Measurements from ENCODE around the gene KIF9. TPM values are rescaled to one million over a fixed set of nuclear protein-coding genes. Genes with fewer than 3 reads are reported as not detected.
"Not testable (repeated sequence)": the region's sequence is repeated elsewhere in the genome, so short reads cannot be mapped to it uniquely, and the experiment has no call there.

KIF9 gene, protein sequence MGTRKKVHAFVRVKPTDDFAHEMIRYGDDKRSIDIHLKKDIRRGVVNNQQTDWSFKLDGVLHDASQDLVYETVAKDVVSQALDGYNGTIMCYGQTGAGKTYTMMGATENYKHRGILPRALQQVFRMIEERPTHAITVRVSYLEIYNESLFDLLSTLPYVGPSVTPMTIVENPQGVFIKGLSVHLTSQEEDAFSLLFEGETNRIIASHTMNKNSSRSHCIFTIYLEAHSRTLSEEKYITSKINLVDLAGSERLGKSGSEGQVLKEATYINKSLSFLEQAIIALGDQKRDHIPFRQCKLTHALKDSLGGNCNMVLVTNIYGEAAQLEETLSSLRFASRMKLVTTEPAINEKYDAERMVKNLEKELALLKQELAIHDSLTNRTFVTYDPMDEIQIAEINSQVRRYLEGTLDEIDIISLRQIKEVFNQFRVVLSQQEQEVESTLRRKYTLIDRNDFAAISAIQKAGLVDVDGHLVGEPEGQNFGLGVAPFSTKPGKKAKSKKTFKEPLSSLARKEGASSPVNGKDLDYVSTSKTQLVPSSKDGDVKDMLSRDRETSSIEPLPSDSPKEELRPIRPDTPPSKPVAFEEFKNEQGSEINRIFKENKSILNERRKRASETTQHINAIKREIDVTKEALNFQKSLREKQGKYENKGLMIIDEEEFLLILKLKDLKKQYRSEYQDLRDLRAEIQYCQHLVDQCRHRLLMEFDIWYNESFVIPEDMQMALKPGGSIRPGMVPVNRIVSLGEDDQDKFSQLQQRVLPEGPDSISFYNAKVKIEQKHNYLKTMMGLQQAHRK
- total RNA-seq = 7.8 and 16.1 TPM in 2 replicates

DNA sequence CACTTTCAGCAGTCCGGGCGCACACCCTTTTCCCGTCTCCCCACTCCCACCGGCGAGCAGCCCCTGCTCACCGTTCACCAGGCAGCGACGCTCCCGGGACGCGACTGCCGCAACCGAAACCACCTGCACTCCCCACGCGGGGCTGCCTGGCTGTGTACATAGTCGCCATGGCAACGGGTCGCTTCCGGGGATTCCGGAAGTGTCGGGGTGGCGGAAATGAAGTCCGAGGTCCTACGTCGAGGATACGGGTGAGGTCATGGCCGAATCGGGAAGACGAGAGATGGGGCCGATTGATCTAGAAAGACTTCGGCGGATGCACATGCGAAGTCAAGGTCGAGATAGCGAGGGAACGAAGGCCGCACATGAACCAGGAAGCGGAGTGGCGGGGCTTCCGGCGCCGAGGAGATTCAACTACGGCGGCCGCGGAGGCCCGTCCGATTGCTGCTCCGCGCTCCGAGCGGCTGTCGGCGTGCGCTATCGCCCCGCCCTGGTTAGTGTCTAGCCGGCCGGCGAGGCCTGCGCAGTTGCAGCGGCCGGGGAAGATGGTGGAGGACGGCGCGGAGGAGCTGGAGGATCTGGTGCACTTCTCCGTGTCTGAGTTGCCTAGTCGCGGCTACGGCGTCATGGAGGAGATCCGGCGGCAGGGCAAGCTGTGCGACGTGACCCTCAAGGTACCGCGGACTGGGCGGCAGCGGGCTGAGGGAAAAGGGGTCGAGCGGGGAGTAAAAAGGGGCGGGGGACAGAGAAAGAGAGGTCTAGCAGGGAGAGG lies at the start of gene KIF9, which contains the start of gene KLHL18:
TSS of gene KIF9 (minus strand) at position 376 of the 769 bp plus-strand sequence. CDS start 5,425 bp downstream, outside the sequence.
TSS of gene KLHL18 (plus strand) at position 521 of the 769 bp plus-strand sequence. CDS start at position 543, 22 bp downstream.
- H3K4me3 ChIP-seq (ENCODE audit: low read depth, low read length) = peak within 1 kb of the TSS; percentile 73
- TF ChIP-seq, protein P1, sequence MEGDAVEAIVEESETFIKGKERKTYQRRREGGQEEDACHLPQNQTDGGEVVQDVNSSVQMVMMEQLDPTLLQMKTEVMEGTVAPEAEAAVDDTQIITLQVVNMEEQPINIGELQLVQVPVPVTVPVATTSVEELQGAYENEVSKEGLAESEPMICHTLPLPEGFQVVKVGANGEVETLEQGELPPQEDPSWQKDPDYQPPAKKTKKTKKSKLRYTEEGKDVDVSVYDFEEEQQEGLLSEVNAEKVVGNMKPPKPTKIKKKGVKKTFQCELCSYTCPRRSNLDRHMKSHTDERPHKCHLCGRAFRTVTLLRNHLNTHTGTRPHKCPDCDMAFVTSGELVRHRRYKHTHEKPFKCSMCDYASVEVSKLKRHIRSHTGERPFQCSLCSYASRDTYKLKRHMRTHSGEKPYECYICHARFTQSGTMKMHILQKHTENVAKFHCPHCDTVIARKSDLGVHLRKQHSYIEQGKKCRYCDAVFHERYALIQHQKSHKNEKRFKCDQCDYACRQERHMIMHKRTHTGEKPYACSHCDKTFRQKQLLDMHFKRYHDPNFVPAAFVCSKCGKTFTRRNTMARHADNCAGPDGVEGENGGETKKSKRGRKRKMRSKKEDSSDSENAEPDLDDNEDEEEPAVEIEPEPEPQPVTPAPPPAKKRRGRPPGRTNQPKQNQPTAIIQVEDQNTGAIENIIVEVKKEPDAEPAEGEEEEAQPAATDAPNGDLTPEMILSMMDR (conservative IDR thresholded peaks at IDR 0.05; ENCODE audit: low read depth, low read length) = no peak
- peak; percentile 72 for DNase-seq (ENCODE audit: low read depth)

DNA sequence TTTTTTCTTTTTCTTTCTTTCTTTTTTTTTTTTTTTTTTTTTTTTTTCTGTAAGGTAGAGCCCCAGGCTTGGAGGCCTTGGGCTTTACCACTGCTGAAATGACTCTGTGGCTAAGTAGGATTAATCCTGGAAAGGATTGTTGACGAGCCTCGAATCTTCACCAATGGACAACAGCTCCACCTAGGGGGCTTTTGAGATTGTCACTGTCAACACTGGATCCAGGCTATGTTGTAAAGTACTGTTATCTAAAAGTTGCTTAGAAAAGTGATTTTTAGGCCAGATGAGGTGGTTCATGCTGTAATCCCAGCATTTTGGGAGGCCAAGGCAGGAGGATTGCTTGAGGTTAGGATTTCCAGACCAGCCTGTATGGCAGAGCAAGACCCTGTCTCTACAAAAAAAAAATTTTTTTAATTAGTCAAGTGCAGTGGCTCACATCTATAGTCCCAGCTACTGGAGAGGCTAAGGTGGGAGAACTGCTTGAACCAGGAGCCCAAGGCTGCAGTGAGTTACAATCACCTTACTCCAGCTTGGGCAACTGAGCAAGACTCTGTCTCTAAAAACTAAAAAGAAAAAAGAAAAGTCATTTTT lies 41.8 kb upstream of the KIF9 start:
- H3K4me3 ChIP-seq (ENCODE audit: low read depth, low read length) = no peak overlapping the region
- DNase-seq (ENCODE audit: low read depth) = peak; percentile 43
- TF ChIP-seq, protein P1 (conservative IDR thresholded peaks at IDR 0.05; ENCODE audit: low read depth, low read length) = peak; percentile 86

DNA sequence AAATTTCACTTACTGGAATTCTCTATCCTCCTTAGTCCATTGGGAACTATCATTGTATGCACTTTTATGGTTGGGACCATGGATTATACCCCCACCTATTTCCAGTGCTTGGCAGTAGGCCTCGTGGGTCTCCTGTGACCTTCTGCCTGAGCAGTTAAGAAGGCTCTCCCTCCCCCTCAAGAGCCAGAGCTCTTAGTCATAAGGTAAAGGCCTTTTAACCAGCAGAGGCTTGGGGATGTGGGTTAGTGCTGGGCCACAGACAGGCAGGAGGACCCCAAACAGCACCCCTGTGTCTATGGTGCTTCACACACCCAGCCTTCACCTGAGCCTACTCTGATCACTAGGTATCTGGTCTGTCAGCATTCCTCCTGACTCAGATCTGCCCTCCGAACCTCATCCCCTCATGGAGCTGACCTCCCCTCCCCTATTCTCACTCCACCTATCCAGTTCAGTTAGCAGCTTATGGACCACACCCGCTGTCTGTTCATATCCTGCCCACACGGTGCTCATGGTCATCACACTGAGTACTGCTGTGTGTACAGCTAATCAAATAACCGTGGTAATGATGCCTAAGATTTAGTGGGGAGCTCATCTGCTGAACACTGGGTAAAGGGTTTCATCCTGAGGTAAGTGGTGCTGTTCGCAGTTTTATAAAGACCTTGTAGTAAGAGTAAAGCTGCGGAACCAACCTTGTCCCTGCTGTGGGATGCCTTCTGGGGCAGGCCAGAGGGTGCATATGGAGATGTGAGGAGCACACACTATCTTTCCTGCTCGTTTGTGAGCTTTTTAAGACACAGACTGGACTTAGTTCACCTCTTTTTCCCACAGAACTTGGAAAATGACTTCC lies 41.1 kb upstream of the KIF9 start:
- TF ChIP-seq, protein P1 (conservative IDR thresholded peaks at IDR 0.05; ENCODE audit: low read depth, low read length) = no peak
- no peak overlapping the region for H3K4me3 ChIP-seq (ENCODE audit: low read depth, low read length)
- no peak for DNase-seq (ENCODE audit: low read depth)

DNA sequence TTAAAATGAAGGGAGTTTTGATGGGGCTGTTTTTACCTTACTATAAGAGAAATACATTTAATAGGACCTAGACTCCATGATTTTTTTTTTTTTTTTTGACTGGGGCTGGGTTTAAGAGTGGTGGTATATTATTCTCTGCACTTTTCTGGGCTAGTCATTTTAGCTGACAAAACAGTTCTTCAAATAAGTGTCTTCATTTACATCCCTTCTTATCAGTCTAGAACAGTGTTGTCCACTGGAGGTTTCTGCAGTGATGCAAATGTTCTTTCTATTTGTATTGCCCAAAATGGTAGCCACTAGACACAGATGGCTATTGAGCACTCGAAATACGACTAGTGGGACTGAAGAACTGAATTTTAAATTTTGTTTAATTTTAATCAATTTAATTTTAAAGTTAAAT lies 37.4 kb upstream of the KIF9 start:
- no peak overlapping the region for H3K4me3 ChIP-seq (ENCODE audit: low read depth, low read length)
- TF ChIP-seq, protein P1 (conservative IDR thresholded peaks at IDR 0.05; ENCODE audit: low read depth, low read length) = no peak
- DNase-seq (ENCODE audit: low read depth) = no peak

DNA sequence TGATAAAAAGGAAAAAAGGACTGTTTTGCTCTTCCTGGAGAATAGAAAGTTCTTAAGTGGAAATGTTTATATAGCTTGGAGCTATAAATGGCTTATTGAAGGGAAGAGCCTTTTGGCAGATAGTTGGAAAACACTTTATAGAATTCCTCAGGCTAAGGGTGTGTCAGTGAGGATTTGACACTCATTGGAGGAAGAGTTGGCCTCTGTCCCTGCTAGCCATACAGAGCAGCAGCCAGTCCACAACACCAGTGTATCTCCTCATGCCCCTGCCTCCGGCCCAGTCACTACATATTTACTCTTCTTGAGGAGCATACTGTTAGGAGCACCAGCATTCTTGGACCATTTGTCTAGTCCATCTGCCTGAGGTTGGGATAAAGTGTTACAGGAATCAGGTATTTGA lies 36.3 kb upstream of the KIF9 start:
- TF ChIP-seq, protein P1 (conservative IDR thresholded peaks at IDR 0.05; ENCODE audit: low read depth, low read length) = no peak
- no peak for DNase-seq (ENCODE audit: low read depth)
- H3K4me3 ChIP-seq (ENCODE audit: low read depth, low read length) = no peak overlapping the region

GRCh38 chr3:47316151-47316550 lies 33.6 kb upstream of the KIF9 start:
- DNase-seq (ENCODE audit: low read depth); H3K4me3 ChIP-seq (ENCODE audit: low read depth, low read length): not testable (repeated sequence)
